ENCODE results near the gene SOWAHA. TPM values are rescaled to one million over a fixed set of nuclear protein-coding genes. Genes with fewer than 3 reads are reported as not detected.

SOWAHA gene
- total RNA-seq, 1 experiment from 2014 or later: 0.20 TPM

DNA sequence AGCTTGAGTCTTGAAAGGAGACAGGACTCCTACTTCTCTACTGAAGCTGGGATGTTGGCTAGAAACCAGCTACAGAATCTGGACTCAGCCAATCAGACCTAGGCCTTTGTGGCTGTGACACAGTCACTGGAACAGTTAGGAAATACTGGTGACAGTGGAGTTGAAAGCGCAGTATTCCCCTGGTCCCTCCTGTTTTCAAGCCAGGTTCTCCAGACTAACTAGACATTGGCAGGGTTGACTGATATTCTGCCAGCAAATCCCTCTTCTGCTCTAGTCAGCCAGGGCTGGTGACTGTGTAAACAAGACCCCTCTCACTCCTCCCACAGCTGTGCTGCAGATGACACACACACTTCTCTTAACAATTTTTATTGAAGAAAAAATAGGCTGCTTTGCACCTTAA is 8.7 kb downstream of the SOWAHA start:
- no peak overlapping the region for H2AFZ ChIP-seq (ENCODE audit: low read length)
- no peaks in the 10 kb centered on the region for H3K9me3 ChIP-seq (ENCODE audit: control insufficient read depth, low read depth, low read length)
- H3K27me3 Mint-ChIP-seq (ENCODE audit: low read depth): peaks cover 65% of the 10 kb centered on the region
- no peak overlapping the region for H3K18ac ChIP-seq (ENCODE audit: insufficient read length, low read depth, low read length)
- DNase-seq: no peak
- no CpG with 5 or more reads among the region's 1 CpG for WGBS (ENCODE audit: extremely low coverage, insufficient read length, low lambda C conversion rate)
- H3K4me1 Mint-ChIP-seq: peaks cover 13 to 24% of the 10 kb centered on the region in 2 experiments
- no peak overlapping the region for H3K4ac ChIP-seq (ENCODE audit: low read depth, low read length)
- H4K5ac ChIP-seq (ENCODE audit: insufficient read length, low read depth, low read length): no peak overlapping the region
- no peak overlapping the region for H3T11ph ChIP-seq (ENCODE audit: low read length)
- no peak overlapping the region for H2AK5ac ChIP-seq (ENCODE audit: insufficient read length, low read length)
- H2BK5ac ChIP-seq (ENCODE audit: insufficient read length, low read length): no peak overlapping the region
- peaks cover 3 to 6% (median 4%) of the 10 kb centered on the region in 3 experiments; a peak in 6 of 7 replicates for H3K36me3 Mint-ChIP-seq (ENCODE audit: insufficient read depth in 1 of 3, low read depth in 3 of 3)
- no peak overlapping the region for H3K27ac Mint-ChIP-seq
- H4K91ac ChIP-seq (ENCODE audit: insufficient read length, low read depth, low read length): no peak overlapping the region
- H3K23me2 ChIP-seq (ENCODE audit: insufficient read length, low read depth, low read length, poor library complexity, severe bottlenecking): peaks cover 14% of the 10 kb centered on the region
- H3K9ac ChIP-seq (ENCODE audit: extremely low read depth, insufficient read length, low read length): no peak overlapping the region
- H2BK15ac ChIP-seq (ENCODE audit: low read depth, low read length): no peak overlapping the region
- no peak overlapping the region for H2BK120ac ChIP-seq (ENCODE audit: low read depth, low read length, poor library complexity, severe bottlenecking)
- H3K4me1 ChIP-seq (ENCODE audit: insufficient read depth, low read length): peaks cover 3% of the 10 kb centered on the region
- TF ChIP-seq, protein P1, sequence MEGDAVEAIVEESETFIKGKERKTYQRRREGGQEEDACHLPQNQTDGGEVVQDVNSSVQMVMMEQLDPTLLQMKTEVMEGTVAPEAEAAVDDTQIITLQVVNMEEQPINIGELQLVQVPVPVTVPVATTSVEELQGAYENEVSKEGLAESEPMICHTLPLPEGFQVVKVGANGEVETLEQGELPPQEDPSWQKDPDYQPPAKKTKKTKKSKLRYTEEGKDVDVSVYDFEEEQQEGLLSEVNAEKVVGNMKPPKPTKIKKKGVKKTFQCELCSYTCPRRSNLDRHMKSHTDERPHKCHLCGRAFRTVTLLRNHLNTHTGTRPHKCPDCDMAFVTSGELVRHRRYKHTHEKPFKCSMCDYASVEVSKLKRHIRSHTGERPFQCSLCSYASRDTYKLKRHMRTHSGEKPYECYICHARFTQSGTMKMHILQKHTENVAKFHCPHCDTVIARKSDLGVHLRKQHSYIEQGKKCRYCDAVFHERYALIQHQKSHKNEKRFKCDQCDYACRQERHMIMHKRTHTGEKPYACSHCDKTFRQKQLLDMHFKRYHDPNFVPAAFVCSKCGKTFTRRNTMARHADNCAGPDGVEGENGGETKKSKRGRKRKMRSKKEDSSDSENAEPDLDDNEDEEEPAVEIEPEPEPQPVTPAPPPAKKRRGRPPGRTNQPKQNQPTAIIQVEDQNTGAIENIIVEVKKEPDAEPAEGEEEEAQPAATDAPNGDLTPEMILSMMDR (conservative IDR thresholded peaks at IDR 0.05): no peak
- no peak overlapping the region for H3K56ac ChIP-seq (ENCODE audit: insufficient read length, low read depth, low read length)
- no peak overlapping the region for H3K23ac ChIP-seq (ENCODE audit: insufficient read length, low read depth, low read length)
- no peak overlapping the region for H3K4me2 ChIP-seq (ENCODE audit: insufficient read depth, insufficient read length, low read length)
- no peaks in the 10 kb centered on the region for H3K9me3 Mint-ChIP-seq
- H3K79me1 ChIP-seq (ENCODE audit: insufficient read depth, low read depth, low read length, poor library complexity, severe bottlenecking): no peaks in the 10 kb centered on the region
- no peak overlapping the region for H2BK20ac ChIP-seq (ENCODE audit: low read depth, low read length, poor library complexity, severe bottlenecking)
- no peak overlapping the region for H3K14ac ChIP-seq (ENCODE audit: insufficient read depth, low read length)
- H2BK12ac ChIP-seq (ENCODE audit: insufficient read length, low read depth, low read length): no peak overlapping the region
- H3K79me2 ChIP-seq (ENCODE audit: insufficient read depth, low read length): no peaks in the 10 kb centered on the region
- no peak overlapping the region for H3K27ac ChIP-seq (ENCODE audit: insufficient read length, low read depth, low read length)
- no peaks in the 10 kb centered on the region for H4K20me1 ChIP-seq (ENCODE audit: control insufficient read depth, insufficient read depth, insufficient read length)
- peaks cover 12% of the 10 kb centered on the region; the same call in 1 of the 2 replicates for H3K27me3 ChIP-seq (ENCODE audit: insufficient read depth, low read length)
- H4K8ac ChIP-seq (replicated peaks; ENCODE audit: insufficient read length, low read depth, low read length): no peak overlapping the region
- no peak overlapping the region; a peak in 1 of 5 replicates for H3K4me3 Mint-ChIP-seq
